ENCODE data around the gene RPP21. TPM values are rescaled to one million over a fixed set of nuclear protein-coding genes. Genes with fewer than 3 reads are reported as not detected.

The RPP21 gene
- polyA plus RNA-seq, 1 donor, result 18.8 TPM

DNA sequence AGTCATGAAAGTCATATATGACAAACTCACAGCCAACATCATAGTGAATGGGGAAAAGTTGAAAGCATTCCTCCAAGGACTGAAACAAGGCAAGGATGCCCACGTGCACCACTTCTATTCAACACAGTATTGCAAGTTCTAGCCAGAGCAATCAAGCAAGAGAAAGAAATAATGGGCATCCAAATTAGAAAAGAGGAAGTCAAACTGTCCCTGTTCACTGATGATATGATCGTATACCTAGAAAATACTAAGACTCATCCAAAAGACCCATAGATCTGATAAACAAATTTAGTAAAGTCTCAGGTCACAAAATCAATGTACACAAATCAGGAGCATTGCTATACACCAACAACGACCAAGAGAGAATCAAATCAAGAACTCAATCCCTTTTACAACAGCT, 41.2 kb downstream of the RPP21 start:
- no peak for DNase-seq

- DNase-seq, result no peak
Observed at GRCh38 chr6:30391240-30391639, 46.3 kb downstream of the RPP21 start.

DNA sequence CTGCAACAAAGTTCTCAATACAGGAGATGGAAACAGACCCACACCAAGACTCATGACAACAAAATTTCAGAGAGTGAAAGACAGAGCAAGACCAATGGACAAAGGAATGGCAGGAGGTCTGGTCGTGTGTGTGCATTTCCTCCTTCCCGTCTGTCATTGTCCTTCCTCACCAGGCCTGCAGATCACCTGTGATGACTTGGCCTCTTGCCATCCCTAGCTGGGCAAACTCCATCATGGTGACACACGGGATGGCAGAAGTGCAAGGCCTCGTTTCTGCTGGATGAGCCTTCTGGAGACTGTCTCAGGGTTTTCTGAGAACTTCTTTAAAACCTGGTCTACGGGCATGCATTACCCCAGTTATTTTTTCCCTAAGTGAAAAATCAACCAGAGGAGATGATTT, 49.2 kb downstream of the RPP21 start:
- DNase-seq, result no peak

Other genes starting within 250 kb of the RPP21 start
- gene TRIM31, start 232.1 kb upstream of the RPP21 start, polyA plus RNA-seq (ENCODE audit: insufficient read length), result not detected
- not detected for gene TRIM40, start 209.0 kb upstream of the RPP21 start, polyA plus RNA-seq (ENCODE audit: insufficient read length)
- gene TRIM10, start 183.9 kb upstream of the RPP21 start, polyA plus RNA-seq (ENCODE audit: insufficient read length), result 0.86 TPM
- gene TRIM15, start 181.6 kb upstream of the RPP21 start, polyA plus RNA-seq (ENCODE audit: insufficient read length), result not detected
- 15.2 TPM for gene TRIM26, start 131.8 kb upstream of the RPP21 start, polyA plus RNA-seq (ENCODE audit: insufficient read length)
- gene TRIM39, start 18.2 kb upstream of the RPP21 start, polyA plus RNA-seq (ENCODE audit: insufficient read length), result 7.2 TPM
- gene HLA-E, start 144.4 kb downstream of the RPP21 start, polyA plus RNA-seq (ENCODE audit: insufficient read length), result 86.9 TPM
- gene GNL1, start 211.3 kb downstream of the RPP21 start, polyA plus RNA-seq (ENCODE audit: insufficient read length), result 57.1 TPM
- gene PRR3, start 212.1 kb downstream of the RPP21 start, polyA plus RNA-seq (ENCODE audit: insufficient read length), result 22.3 TPM
- 54.8 TPM for gene ABCF1, start 226.3 kb downstream of the RPP21 start, polyA plus RNA-seq (ENCODE audit: insufficient read length)

All from hindlimb muscle (tissue), 1 donor.